ENCODE data around the gene GTF3C4. TPM values are rescaled to one million over a fixed set of nuclear protein-coding genes. Genes with fewer than 3 reads are reported as not detected.

Gene GTF3C4
- total RNA-seq, 2 experiments from 2014 or later: 16.2 to 16.4 TPM

- Mint-ChIP-seq H3K36me3 (ENCODE audit: low read depth) (peaks cover 4% of the 10 kb centered on the region), H3K4me1 (ENCODE audit: low read depth) (peaks cover 4% of the 10 kb centered on the region), H3K4me3 (no peak overlapping the region), H3K9me3 (peaks cover 25% of the 10 kb centered on the region), H3K27ac (no peak overlapping the region), H3K27me3 (peaks cover 7% of the 10 kb centered on the region)
- TF ChIP-seq, protein P1, sequence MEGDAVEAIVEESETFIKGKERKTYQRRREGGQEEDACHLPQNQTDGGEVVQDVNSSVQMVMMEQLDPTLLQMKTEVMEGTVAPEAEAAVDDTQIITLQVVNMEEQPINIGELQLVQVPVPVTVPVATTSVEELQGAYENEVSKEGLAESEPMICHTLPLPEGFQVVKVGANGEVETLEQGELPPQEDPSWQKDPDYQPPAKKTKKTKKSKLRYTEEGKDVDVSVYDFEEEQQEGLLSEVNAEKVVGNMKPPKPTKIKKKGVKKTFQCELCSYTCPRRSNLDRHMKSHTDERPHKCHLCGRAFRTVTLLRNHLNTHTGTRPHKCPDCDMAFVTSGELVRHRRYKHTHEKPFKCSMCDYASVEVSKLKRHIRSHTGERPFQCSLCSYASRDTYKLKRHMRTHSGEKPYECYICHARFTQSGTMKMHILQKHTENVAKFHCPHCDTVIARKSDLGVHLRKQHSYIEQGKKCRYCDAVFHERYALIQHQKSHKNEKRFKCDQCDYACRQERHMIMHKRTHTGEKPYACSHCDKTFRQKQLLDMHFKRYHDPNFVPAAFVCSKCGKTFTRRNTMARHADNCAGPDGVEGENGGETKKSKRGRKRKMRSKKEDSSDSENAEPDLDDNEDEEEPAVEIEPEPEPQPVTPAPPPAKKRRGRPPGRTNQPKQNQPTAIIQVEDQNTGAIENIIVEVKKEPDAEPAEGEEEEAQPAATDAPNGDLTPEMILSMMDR (IDR thresholded peaks at IDR 0.05): no peak
- ChIA-PET CTCF (interaction anchor here (0.7 to 1.7 kb wide), 3 partner anchors 29 to 69 kb away, joined by 3 read pairs; partner anchors contain the start of genes DDX31 and GTF3C4), POLR2A (no interaction called here)
- intact Hi-C loops (cut with micrococcal nuclease): no loop called here
- DNase-seq: no peak
- no peak for ATAC-seq
These were observed 28.7 kb downstream of the GTF3C4 start for GRCh38 chr9:132698989-132699388.

- POLR2A ChIA-PET: no interaction called here
These were observed 29.7 kb downstream of the GTF3C4 start for GRCh38 chr9:132699956-132700355.

DNA sequence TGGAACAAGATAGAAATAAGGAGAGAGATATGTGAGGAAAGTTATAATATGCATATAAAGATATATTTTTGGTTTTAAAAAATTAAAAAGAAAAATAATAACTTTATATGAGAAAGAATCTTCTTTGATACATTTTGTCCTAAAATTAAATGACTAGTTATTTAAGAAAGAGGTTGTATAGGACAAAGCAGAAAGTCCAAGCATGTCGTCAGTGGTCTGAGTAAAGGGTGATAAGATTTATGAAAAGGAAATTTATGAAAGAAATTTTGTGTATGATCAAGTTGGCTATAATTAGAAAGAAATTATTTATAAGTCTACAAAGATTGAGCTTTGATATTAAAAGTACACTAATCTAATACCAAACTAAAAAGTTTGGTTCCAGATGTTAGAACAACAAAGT is 32.0 kb downstream of the GTF3C4 start:
- no peaks in the 10 kb centered on the region for H3K4me1 Mint-ChIP-seq (ENCODE audit: low read depth)
- DNase-seq (no peak), ATAC-seq (no peak)
- ChIA-PET POLR2A (interaction anchor here (0.6 kb wide), 1 partner anchor 10 kb away, joined by 3 read pairs; no protein-coding TSS in a partner anchor), CTCF (interaction anchor here (1.3 kb wide), 1 partner anchor 98 kb away, joined by 4 read pairs; no protein-coding TSS in a partner anchor)
- H3K27me3 Mint-ChIP-seq: peaks cover 10% of the 10 kb centered on the region
- intact Hi-C loops (cut with micrococcal nuclease): no loop called here
- no peak overlapping the region for H3K4me3 Mint-ChIP-seq
- no peak overlapping the region for H3K27ac Mint-ChIP-seq
- no peaks in the 10 kb centered on the region for H3K36me3 Mint-ChIP-seq (ENCODE audit: low read depth)
- H3K9me3 Mint-ChIP-seq: peaks cover 9% of the 10 kb centered on the region
- TF ChIP-seq, protein P1 (IDR thresholded peaks at IDR 0.05): no peak

More at GRCh38 chr9:132699956-132700355, 29.7 kb downstream of the GTF3C4 start:
- Mint-ChIP-seq H3K27ac (no peak overlapping the region), H3K9me3 (peaks cover 21% of the 10 kb centered on the region), H3K4me3 (no peak overlapping the region), H3K4me1 (ENCODE audit: low read depth) (no peaks in the 10 kb centered on the region), H3K27me3 (peaks cover 7% of the 10 kb centered on the region), H3K36me3 (ENCODE audit: low read depth) (no peaks in the 10 kb centered on the region)
- CTCF ChIA-PET: interaction anchor here (1.7 kb wide), 1 partner anchor 30 kb away, joined by 3 read pairs; the partner anchor contains the start of genes DDX31 and GTF3C4
- TF ChIP-seq, protein P1 (IDR thresholded peaks at IDR 0.05): no peak
- intact Hi-C loops (cut with micrococcal nuclease): no loop called here
- DNase-seq (no peak), ATAC-seq (no peak)

- CTCF ChIA-PET: interaction anchor here (1.1 to 1.3 kb wide), 2 partner anchors 16 to 97 kb away, joined by 3 to 4 read pairs; no protein-coding TSS in a partner anchor
- peaks cover 2% of the 10 kb centered on the region for H3K9me3 Mint-ChIP-seq
These were observed 33.1 kb downstream of the GTF3C4 start for GRCh38 chr9:132703336-132703735.

GRCh38 chr9:132708239-132708638 is 38.0 kb downstream of the GTF3C4 start:
- intact Hi-C loops (cut with micrococcal nuclease): no loop called here
- no peak overlapping the region for H3K27ac Mint-ChIP-seq
- POLR2A ChIA-PET: no interaction called here
- H3K4me3 Mint-ChIP-seq: no peak overlapping the region
- H3K36me3 Mint-ChIP-seq (ENCODE audit: low read depth): no peaks in the 10 kb centered on the region
- H3K4me1 Mint-ChIP-seq (ENCODE audit: low read depth): no peaks in the 10 kb centered on the region
- CTCF ChIA-PET: no interaction called here
- peaks cover 8% of the 10 kb centered on the region for H3K27me3 Mint-ChIP-seq
- DNase-seq (no peak), ATAC-seq (no peak)
- TF ChIP-seq, protein P1 (IDR thresholded peaks at IDR 0.05): no peak
- no peaks in the 10 kb centered on the region for H3K9me3 Mint-ChIP-seq

More at GRCh38 chr9:132703336-132703735, 33.1 kb downstream of the GTF3C4 start:
- DNase-seq: no peak
- Mint-ChIP-seq H3K36me3 (ENCODE audit: low read depth) (no peaks in the 10 kb centered on the region), H3K27me3 (peaks cover 8% of the 10 kb centered on the region), H3K4me3 (no peak overlapping the region), H3K27ac (no peak overlapping the region), H3K4me1 (ENCODE audit: low read depth) (no peaks in the 10 kb centered on the region)
- TF ChIP-seq, protein P1 (IDR thresholded peaks at IDR 0.05): no peak
- intact Hi-C loops (cut with micrococcal nuclease): no loop called here
- ATAC-seq: no peak
- POLR2A ChIA-PET: interaction anchor here (1.0 kb wide), 1 partner anchor 88 kb away, joined by 4 read pairs; no protein-coding TSS in a partner anchor

Data from activated CD8-positive, alpha-beta T cell treated with anti-CD3 and anti-CD28 coated beads for 36 hours (primary cell).